ENCODE results near the gene BAD.

DNA sequence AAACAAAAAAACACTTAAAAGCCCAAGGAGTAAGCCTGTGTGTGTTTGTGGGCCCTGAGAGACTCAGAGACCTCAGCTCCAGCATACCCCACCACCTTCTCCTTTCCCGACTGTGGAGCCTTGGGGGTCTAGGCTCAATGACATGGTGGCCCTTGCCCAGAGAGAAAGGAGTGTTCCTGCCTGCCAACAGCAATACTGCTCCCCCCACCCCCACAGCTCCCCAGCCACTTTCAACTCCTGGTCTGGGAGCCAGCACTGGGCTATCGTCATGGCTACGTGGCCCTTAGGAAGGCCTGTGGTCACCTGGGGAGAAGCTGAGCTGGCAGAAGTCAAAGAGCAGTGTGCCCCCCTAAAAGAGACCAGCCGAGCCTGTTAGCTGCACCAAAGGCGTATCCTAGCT, 40.4 kb downstream of the BAD start:
- TF ChIP-seq, protein P1, sequence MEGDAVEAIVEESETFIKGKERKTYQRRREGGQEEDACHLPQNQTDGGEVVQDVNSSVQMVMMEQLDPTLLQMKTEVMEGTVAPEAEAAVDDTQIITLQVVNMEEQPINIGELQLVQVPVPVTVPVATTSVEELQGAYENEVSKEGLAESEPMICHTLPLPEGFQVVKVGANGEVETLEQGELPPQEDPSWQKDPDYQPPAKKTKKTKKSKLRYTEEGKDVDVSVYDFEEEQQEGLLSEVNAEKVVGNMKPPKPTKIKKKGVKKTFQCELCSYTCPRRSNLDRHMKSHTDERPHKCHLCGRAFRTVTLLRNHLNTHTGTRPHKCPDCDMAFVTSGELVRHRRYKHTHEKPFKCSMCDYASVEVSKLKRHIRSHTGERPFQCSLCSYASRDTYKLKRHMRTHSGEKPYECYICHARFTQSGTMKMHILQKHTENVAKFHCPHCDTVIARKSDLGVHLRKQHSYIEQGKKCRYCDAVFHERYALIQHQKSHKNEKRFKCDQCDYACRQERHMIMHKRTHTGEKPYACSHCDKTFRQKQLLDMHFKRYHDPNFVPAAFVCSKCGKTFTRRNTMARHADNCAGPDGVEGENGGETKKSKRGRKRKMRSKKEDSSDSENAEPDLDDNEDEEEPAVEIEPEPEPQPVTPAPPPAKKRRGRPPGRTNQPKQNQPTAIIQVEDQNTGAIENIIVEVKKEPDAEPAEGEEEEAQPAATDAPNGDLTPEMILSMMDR (IDR thresholded peaks at IDR 0.05): no peak
- no peak for TF ChIP-seq EP300 (IDR thresholded peaks at IDR 0.05)
- TF ChIP-seq POLR2AphosphoS5 (IDR thresholded peaks at IDR 0.05): no peak
- no peak for TF ChIP-seq POLR2A (IDR thresholded peaks at IDR 0.05)

Data from stomach (tissue), 4 donors.